Gastroesophageal sphincter (tissue), 3 donors: Measurements from ENCODE around the gene SND1.

ENCODE experiments used
- POLR2A ChIP-seq, 2 donors: fragments of 450-650 bp; IDR thresholded peaks; one replicate each; pipeline ENCODE4 v1.6.1; 2017; ENCODE audit warnings: antibody characterized with exemption in 2 of 2, mild to moderate bottlenecking in 2 of 2, moderate library complexity in 1 of 2
- TF ChIP-seq, protein P1 (sequence below), 4 experiments: fragments of 200-600 bp in 2 of 4; fragments of 450-650 bp in 2 of 4; sonication (generic) in 1 of 4; IDR thresholded peaks; one replicate each; pipeline ENCODE4 v1.5.1; 2017 to 2019; ENCODE audit warnings: antibody characterized with exemption in 4 of 4, mild to moderate bottlenecking in 2 of 4, moderate library complexity in 2 of 4

DNA sequence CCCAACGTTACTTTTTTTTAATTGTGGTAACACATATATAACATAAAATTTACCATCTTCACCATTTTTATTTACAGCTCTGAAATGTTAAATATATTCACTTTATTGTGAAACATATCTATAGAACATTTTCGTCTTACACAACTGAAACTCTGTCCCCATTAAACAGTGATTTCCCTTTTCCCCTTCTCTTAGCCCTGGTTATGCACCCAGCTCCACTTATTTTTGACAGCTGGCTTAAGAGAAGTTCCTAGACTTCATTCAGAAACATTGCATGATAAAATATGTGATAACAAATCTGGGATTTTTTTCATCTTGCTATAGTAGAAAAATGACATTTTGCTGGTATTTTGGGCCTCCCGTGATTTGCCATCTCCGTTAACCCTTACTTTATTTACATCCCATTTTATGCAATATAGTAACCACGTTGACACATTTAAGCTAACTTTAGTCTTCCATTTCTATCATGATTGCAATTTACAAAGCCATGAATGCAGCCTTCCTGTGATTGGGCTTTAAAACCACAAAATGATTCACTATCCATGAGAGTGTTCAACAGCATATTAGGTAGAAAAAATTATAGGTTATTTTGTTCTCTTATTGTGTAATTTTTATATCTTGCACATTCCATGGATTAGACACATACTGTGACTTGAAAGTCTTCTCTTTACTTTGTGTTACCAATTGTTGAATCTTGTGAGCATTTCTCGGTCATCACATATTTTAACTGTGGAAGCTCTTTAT lies 139.6 kb downstream of the SND1 start:
- TF ChIP-seq, protein P1, sequence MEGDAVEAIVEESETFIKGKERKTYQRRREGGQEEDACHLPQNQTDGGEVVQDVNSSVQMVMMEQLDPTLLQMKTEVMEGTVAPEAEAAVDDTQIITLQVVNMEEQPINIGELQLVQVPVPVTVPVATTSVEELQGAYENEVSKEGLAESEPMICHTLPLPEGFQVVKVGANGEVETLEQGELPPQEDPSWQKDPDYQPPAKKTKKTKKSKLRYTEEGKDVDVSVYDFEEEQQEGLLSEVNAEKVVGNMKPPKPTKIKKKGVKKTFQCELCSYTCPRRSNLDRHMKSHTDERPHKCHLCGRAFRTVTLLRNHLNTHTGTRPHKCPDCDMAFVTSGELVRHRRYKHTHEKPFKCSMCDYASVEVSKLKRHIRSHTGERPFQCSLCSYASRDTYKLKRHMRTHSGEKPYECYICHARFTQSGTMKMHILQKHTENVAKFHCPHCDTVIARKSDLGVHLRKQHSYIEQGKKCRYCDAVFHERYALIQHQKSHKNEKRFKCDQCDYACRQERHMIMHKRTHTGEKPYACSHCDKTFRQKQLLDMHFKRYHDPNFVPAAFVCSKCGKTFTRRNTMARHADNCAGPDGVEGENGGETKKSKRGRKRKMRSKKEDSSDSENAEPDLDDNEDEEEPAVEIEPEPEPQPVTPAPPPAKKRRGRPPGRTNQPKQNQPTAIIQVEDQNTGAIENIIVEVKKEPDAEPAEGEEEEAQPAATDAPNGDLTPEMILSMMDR (IDR thresholded peaks at IDR 0.05), result no peak
- no peak for TF ChIP-seq POLR2A (IDR thresholded peaks at IDR 0.05)
